ENCODE results near the gene SH3PXD2A.

SH3PXD2A gene

DNA sequence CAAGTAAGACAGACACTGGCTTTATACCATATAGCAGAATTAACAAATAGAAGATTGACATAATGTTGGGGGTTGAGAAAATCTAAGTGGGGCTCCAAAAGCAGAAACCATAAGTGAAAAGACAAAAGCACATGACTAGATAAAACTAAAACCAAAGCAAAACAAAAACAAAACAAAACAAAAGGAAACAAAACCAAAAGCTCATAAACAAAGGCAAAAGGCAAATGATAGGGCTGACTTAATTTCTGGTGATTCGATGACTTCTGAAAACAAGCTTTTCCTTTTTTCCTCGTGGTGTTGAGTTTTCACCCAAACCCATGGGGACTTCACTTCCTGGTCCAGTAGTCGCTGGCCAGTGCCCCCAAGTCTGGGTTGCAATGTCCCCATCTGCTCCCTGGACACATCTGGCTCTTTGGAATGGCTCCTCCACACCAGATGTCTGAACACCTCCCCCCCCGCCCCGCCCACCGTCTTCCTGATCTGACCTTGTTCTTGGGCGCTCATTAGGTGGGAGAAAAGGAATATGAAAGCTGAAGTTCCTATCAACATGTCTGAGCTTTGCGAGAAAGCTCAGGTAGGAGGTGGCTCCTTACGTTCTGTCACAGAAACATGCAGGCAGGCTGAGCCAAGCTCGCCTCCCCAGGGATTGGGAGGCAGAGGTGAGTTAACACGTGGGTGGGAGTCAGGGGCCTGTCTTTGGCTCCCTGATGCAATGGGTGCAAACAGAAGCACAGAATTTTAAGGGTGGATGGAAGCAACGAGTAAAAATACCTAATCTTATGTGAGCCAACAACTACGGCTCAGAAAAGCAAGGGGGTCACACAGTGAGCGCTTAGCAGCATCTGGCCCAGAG, 240.8 kb downstream of the SH3PXD2A start:
- H3K79me2 ChIP-seq (ENCODE audit: insufficient read depth, low read depth): no peaks in the 10 kb centered on the region
- TF ChIP-seq, protein P1, sequence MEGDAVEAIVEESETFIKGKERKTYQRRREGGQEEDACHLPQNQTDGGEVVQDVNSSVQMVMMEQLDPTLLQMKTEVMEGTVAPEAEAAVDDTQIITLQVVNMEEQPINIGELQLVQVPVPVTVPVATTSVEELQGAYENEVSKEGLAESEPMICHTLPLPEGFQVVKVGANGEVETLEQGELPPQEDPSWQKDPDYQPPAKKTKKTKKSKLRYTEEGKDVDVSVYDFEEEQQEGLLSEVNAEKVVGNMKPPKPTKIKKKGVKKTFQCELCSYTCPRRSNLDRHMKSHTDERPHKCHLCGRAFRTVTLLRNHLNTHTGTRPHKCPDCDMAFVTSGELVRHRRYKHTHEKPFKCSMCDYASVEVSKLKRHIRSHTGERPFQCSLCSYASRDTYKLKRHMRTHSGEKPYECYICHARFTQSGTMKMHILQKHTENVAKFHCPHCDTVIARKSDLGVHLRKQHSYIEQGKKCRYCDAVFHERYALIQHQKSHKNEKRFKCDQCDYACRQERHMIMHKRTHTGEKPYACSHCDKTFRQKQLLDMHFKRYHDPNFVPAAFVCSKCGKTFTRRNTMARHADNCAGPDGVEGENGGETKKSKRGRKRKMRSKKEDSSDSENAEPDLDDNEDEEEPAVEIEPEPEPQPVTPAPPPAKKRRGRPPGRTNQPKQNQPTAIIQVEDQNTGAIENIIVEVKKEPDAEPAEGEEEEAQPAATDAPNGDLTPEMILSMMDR (conservative IDR thresholded peaks at IDR 0.05; ENCODE audit: low read depth, low read length): no peak
- H3K27me3 ChIP-seq (ENCODE audit: insufficient read depth, low read depth): no peaks in the 10 kb centered on the region
- H3K4me2 ChIP-seq: no peak overlapping the region
- H4K20me1 ChIP-seq (ENCODE audit: insufficient read depth): no peaks in the 10 kb centered on the region
- H3K9ac ChIP-seq: no peak overlapping the region
- no peak overlapping the region for H2AFZ ChIP-seq (ENCODE audit: low read depth)
- H3K27ac ChIP-seq: no peak overlapping the region
- H3K4me3 ChIP-seq (IDR thresholded peaks at IDR 0.05; ENCODE audit: insufficient read depth, low read depth, low read length): no peak overlapping the region
- H3K36me3 ChIP-seq (ENCODE audit: insufficient read depth): no peaks in the 10 kb centered on the region
- no peaks in the 10 kb centered on the region for H3K4me1 ChIP-seq (ENCODE audit: low read depth, poor library complexity, severe bottlenecking)

DNA sequence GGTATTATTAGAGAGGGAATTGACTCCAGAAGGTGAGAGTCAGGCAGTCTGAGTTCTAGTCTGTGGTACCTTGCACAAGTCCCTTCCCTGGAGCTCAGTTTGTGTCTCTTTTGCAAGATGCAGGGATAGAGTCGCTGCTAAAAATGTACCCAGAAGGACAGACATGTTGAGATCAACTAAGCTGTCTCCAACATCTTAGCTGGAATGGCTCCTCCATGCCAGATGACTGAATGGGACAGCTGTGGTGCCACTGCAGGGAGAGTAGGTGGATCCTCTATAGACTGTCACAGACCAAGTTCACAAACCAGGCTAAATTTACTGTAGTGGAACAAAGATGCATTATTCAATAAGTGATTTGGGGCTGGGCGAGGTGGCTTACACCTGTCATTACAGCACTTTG, 241.8 kb downstream of the SH3PXD2A start:
- no peak overlapping the region for H3K4me2 ChIP-seq
- H3K4me3 ChIP-seq (IDR thresholded peaks at IDR 0.05; ENCODE audit: insufficient read depth, low read depth, low read length): no peak overlapping the region
- H3K79me2 ChIP-seq (ENCODE audit: insufficient read depth, low read depth): no peaks in the 10 kb centered on the region
- H3K36me3 ChIP-seq (ENCODE audit: insufficient read depth): no peaks in the 10 kb centered on the region
- no peaks in the 10 kb centered on the region for H4K20me1 ChIP-seq (ENCODE audit: insufficient read depth)
- no peak overlapping the region for H3K27ac ChIP-seq
- no peaks in the 10 kb centered on the region for H3K27me3 ChIP-seq (ENCODE audit: insufficient read depth, low read depth)
- H3K4me1 ChIP-seq (ENCODE audit: low read depth, poor library complexity, severe bottlenecking): no peaks in the 10 kb centered on the region
- no peak overlapping the region for H3K9ac ChIP-seq
- H2AFZ ChIP-seq (ENCODE audit: low read depth): no peak overlapping the region
- TF ChIP-seq, protein P1 (conservative IDR thresholded peaks at IDR 0.05; ENCODE audit: low read depth, low read length): no peak

DNA sequence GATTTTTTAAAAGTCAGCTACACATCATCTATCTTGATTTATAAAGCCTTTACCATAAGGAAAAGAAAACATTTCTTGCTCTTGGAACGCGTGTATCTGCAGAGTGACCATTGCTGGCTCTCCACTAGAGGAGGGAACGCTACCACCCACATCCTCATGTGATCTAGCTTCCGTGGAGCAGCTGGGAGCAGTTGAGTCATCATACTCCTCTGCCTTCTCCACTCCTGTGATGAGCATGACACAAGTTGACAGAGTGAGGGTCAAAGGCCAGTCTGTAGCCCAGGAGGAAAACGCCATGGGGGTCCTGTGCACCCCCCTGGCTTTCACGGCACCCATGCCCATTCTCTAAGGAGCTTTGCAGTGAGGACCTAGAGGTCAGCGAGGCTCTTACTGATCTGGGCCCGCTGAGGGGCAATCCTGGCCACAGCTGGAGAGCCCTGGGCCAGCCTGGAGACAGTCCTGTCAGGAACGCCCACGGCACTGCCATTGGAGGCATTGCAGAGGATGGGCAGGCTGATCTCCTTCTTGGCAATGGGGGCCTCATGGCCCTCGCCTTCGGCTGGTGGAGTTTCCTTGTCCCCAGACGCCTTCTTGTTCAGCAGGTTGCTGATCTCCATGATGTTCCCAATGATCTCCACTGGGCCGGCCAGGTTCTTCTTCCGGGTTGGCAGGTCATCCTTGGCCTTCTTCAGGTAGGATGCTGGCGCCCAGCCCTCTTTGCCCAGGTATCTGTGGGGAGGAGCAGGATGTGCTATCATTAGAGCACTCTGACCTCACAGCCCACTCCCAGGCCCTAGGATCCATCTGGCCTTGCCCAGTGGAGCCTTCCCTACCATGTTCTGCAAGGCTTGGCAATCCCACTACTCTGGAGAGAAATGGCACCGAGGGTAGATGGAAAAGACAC, 242.7 kb downstream of the SH3PXD2A start:
- Histone ChIP-seq H3K27me3 (ENCODE audit: insufficient read depth, low read depth) (no peaks in the 10 kb centered on the region), H3K9ac (no peak overlapping the region), H3K4me1 (ENCODE audit: low read depth, poor library complexity, severe bottlenecking) (no peaks in the 10 kb centered on the region), H3K4me2 (no peak overlapping the region), H2AFZ (ENCODE audit: low read depth) (no peak overlapping the region), H4K20me1 (ENCODE audit: insufficient read depth) (no peaks in the 10 kb centered on the region), H3K4me3 (IDR thresholded peaks at IDR 0.05; ENCODE audit: insufficient read depth, low read depth, low read length) (no peak overlapping the region), H3K79me2 (ENCODE audit: insufficient read depth, low read depth) (no peaks in the 10 kb centered on the region), H3K27ac (no peak overlapping the region), H3K36me3 (ENCODE audit: insufficient read depth) (no peaks in the 10 kb centered on the region)
- TF ChIP-seq, protein P1 (conservative IDR thresholded peaks at IDR 0.05; ENCODE audit: low read depth, low read length): no peak

DNA sequence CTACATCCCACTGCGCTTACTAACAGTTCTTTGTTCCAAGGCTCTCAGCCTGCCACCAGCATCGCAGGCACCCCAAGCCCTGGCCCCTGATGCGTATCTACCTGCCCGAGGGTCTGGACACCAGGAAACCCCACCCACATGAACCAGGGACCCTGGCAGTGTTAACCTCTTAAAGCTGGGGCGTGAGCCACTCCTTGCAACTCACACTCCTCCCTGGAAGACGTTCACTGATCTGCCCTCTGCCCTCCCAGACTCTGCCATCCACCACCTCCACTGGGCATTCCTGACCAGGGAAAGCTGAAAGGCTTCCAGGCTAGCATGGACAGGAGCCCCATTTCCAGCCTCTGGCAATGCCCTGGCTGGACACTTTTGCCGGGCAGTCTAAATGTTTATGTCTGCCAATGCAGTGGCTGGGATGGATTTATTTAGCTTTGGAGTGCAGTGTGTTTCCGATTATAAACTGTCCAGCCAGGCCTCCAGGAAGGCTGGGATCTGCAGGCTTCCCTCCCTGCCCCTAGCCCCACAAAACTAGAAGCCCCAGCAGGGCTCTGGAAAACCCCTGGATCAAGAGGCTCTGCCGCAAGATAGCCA, 244.4 kb downstream of the SH3PXD2A start:
- Histone ChIP-seq H3K79me2 (ENCODE audit: insufficient read depth, low read depth) (no peaks in the 10 kb centered on the region), H3K27me3 (ENCODE audit: insufficient read depth, low read depth) (no peaks in the 10 kb centered on the region), H2AFZ (ENCODE audit: low read depth) (no peak overlapping the region), H3K27ac (no peak overlapping the region), H3K4me3 (IDR thresholded peaks at IDR 0.05; ENCODE audit: insufficient read depth, low read depth, low read length) (no peak overlapping the region), H3K9ac (no peak overlapping the region), H4K20me1 (ENCODE audit: insufficient read depth) (no peaks in the 10 kb centered on the region), H3K4me1 (ENCODE audit: low read depth, poor library complexity, severe bottlenecking) (no peaks in the 10 kb centered on the region), H3K4me2 (no peak overlapping the region), H3K36me3 (ENCODE audit: insufficient read depth) (no peaks in the 10 kb centered on the region)
- TF ChIP-seq, protein P1 (conservative IDR thresholded peaks at IDR 0.05; ENCODE audit: low read depth, low read length): no peak

Measured in KMS-11 (cell line).